ENCODE data around the gene RB1. TPM values are rescaled to one million over a fixed set of nuclear protein-coding genes. Genes with fewer than 3 reads are reported as not detected.

Gene RB1
- total RNA-seq, 1 experiment from 2014 or later: 14.7 TPM

- H3K27me3 ChIP-seq (ENCODE audit: control insufficient read depth, insufficient read depth, low read length): no peaks in the 10 kb centered on the region
- no peak overlapping the region for H3K4me3 ChIP-seq (ENCODE audit: insufficient read depth, low read depth, low read length)
- no peaks in the 10 kb centered on the region for H3K36me3 ChIP-seq (replicated peaks; ENCODE audit: control insufficient read depth, insufficient read depth, low read length)
- no peak for DNase-seq
Observed at GRCh38 chr13:48275507-48275906, 28.0 kb upstream of the RB1 start.

- Histone ChIP-seq H3K36me3 (replicated peaks; ENCODE audit: control insufficient read depth, insufficient read depth, low read length) (no peaks in the 10 kb centered on the region), H3K27me3 (ENCODE audit: control insufficient read depth, insufficient read depth, low read length) (no peaks in the 10 kb centered on the region), H3K4me3 (ENCODE audit: insufficient read depth, low read depth, low read length) (no peak overlapping the region)
- DNase-seq: no peak
Observed at GRCh38 chr13:48278806-48279205, 24.7 kb upstream of the RB1 start.

GRCh38 chr13:48281556-48281955 lies 22.0 kb upstream of the RB1 start:
- Histone ChIP-seq H3K4me3 (ENCODE audit: insufficient read depth, low read depth, low read length) (no peak overlapping the region), H3K27me3 (ENCODE audit: control insufficient read depth, insufficient read depth, low read length) (no peaks in the 10 kb centered on the region), H3K36me3 (replicated peaks; ENCODE audit: control insufficient read depth, insufficient read depth, low read length) (no peaks in the 10 kb centered on the region)
- no peak for DNase-seq

- no peaks in the 10 kb centered on the region for H3K27me3 ChIP-seq (ENCODE audit: control insufficient read depth, insufficient read depth, low read length)
- H3K4me3 ChIP-seq (ENCODE audit: insufficient read depth, low read depth, low read length): no peak overlapping the region
- H3K36me3 ChIP-seq (replicated peaks; ENCODE audit: control insufficient read depth, insufficient read depth, low read length): no peaks in the 10 kb centered on the region
- no peak for DNase-seq
Observed at GRCh38 chr13:48291730-48292129, 11.8 kb upstream of the RB1 start.

- no peaks in the 10 kb centered on the region for H3K27me3 ChIP-seq (ENCODE audit: control insufficient read depth, insufficient read depth, low read length)
- no peak for DNase-seq
- no peaks in the 10 kb centered on the region for H3K36me3 ChIP-seq (replicated peaks; ENCODE audit: control insufficient read depth, insufficient read depth, low read length)
- no peak overlapping the region for H3K4me3 ChIP-seq (ENCODE audit: insufficient read depth, low read depth, low read length)
Observed at GRCh38 chr13:48292650-48293049, 10.9 kb upstream of the RB1 start.

- H3K27me3 ChIP-seq (ENCODE audit: control insufficient read depth, insufficient read depth, low read length): no peaks in the 10 kb centered on the region
Observed at GRCh38 chr13:48294653-48295052, 8.9 kb upstream of the RB1 start.

GRCh38 chr13:48295271-48295670 lies 8.3 kb upstream of the RB1 start:
- DNase-seq: no peak
- Histone ChIP-seq H3K4me3 (ENCODE audit: insufficient read depth, low read depth, low read length) (no peak overlapping the region), H3K36me3 (replicated peaks; ENCODE audit: control insufficient read depth, insufficient read depth, low read length) (no peaks in the 10 kb centered on the region), H3K27me3 (ENCODE audit: control insufficient read depth, insufficient read depth, low read length) (no peaks in the 10 kb centered on the region)

More at GRCh38 chr13:48294653-48295052, 8.9 kb upstream of the RB1 start:
- DNase-seq: no peak
- Histone ChIP-seq H3K36me3 (replicated peaks; ENCODE audit: control insufficient read depth, insufficient read depth, low read length) (no peaks in the 10 kb centered on the region), H3K4me3 (ENCODE audit: insufficient read depth, low read depth, low read length) (no peak overlapping the region)

GRCh38 chr13:48296528-48296927 lies 7.0 kb upstream of the RB1 start:
- no peaks in the 10 kb centered on the region for H3K27me3 ChIP-seq (ENCODE audit: control insufficient read depth, insufficient read depth, low read length)
- no peaks in the 10 kb centered on the region for H3K36me3 ChIP-seq (replicated peaks; ENCODE audit: control insufficient read depth, insufficient read depth, low read length)
- no peak for DNase-seq
- no peak overlapping the region for H3K4me3 ChIP-seq (ENCODE audit: insufficient read depth, low read depth, low read length)

- DNase-seq: no peak
- H3K27me3 ChIP-seq (ENCODE audit: control insufficient read depth, insufficient read depth, low read length): no peaks in the 10 kb centered on the region
- no peak overlapping the region for H3K4me3 ChIP-seq (ENCODE audit: insufficient read depth, low read depth, low read length)
- H3K36me3 ChIP-seq (replicated peaks; ENCODE audit: control insufficient read depth, insufficient read depth, low read length): no peaks in the 10 kb centered on the region
Observed at GRCh38 chr13:48297131-48297786, 6.3 kb upstream of the RB1 start.

- no peak for DNase-seq
- H3K36me3 ChIP-seq (replicated peaks; ENCODE audit: control insufficient read depth, insufficient read depth, low read length): no peaks in the 10 kb centered on the region
- no peaks in the 10 kb centered on the region for H3K27me3 ChIP-seq (ENCODE audit: control insufficient read depth, insufficient read depth, low read length)
Observed at GRCh38 chr13:48299591-48299990, 4.0 kb upstream of the RB1 start.

GRCh38 chr13:48302871-48303358 lies 636 bp upstream of the RB1 start:
- Histone ChIP-seq H3K4me3 (ENCODE audit: insufficient read depth, low read depth, low read length) (peak overlapping the region; percentile 79), H3K36me3 (replicated peaks; ENCODE audit: control insufficient read depth, insufficient read depth, low read length) (no peaks in the 10 kb centered on the region), H3K27me3 (ENCODE audit: control insufficient read depth, insufficient read depth, low read length) (no peaks in the 10 kb centered on the region)
- DNase-seq: no peak

More at GRCh38 chr13:48299591-48299990, 4.0 kb upstream of the RB1 start:
- H3K4me3 ChIP-seq (ENCODE audit: insufficient read depth, low read depth, low read length): no peak overlapping the region

GRCh38 chr13:48304143-48304876 lies 759 bp downstream of the RB1 start:
- Histone ChIP-seq H3K27me3 (ENCODE audit: control insufficient read depth, insufficient read depth, low read length) (no peaks in the 10 kb centered on the region), H3K36me3 (replicated peaks; ENCODE audit: control insufficient read depth, insufficient read depth, low read length) (no peaks in the 10 kb centered on the region), H3K4me3 (ENCODE audit: insufficient read depth, low read depth, low read length) (peak overlapping the region; percentile 79)
- DNase-seq: peak; percentile 18

GRCh38 chr13:48311223-48311622 lies 7.7 kb downstream of the RB1 start:
- no peak for DNase-seq
- no peaks in the 10 kb centered on the region for H3K27me3 ChIP-seq (ENCODE audit: control insufficient read depth, insufficient read depth, low read length)
- H3K4me3 ChIP-seq (ENCODE audit: insufficient read depth, low read depth, low read length): no peak overlapping the region
- no peaks in the 10 kb centered on the region for H3K36me3 ChIP-seq (replicated peaks; ENCODE audit: control insufficient read depth, insufficient read depth, low read length)

- no peak overlapping the region for H3K4me3 ChIP-seq (ENCODE audit: insufficient read depth, low read depth, low read length)
- DNase-seq: peak; percentile 12
- H3K27me3 ChIP-seq (ENCODE audit: control insufficient read depth, insufficient read depth, low read length): no peaks in the 10 kb centered on the region
- H3K36me3 ChIP-seq (replicated peaks; ENCODE audit: control insufficient read depth, insufficient read depth, low read length): no peaks in the 10 kb centered on the region
Observed at GRCh38 chr13:48315969-48316650, 12.6 kb downstream of the RB1 start.

All from H7 (cell line).